HL-60 (cell line): ENCODE data around the gene INPP5J.

Experiments
- CTCF ChIP-seq: IDR thresholded peaks from one replicate; pipeline ENCODE4 v1.5.1; 2011; ENCODE audit warnings: low read length, control low read depth, inconsistent platforms; ENCODE audit not compliant: insufficient read depth
- GABPA ChIP-seq: IDR thresholded peaks from 2 replicates; pipeline ENCODE4 v1.6.1; 2012; ENCODE audit warnings: low read depth
- POLR2AphosphoS5 ChIP-seq: IDR thresholded peaks from 2 replicates; pipeline ENCODE4 v1.6.1; 2012; ENCODE audit warnings: low read depth
- REST ChIP-seq: IDR thresholded peaks from 2 replicates; pipeline ENCODE4 v1.6.1; 2012; ENCODE audit warnings: low read depth; ENCODE audit not compliant: insufficient replicate concordance

- TF ChIP-seq POLR2AphosphoS5: no peak
- TF ChIP-seq CTCF: no peak
- TF ChIP-seq REST: no peak
- no peak for TF ChIP-seq GABPA
Measured at GRCh38 chr22:31141551-31141950, 18.8 kb downstream of the INPP5J start.
